Tibial artery (tissue), 4 donors: ENCODE measurements around the gene AZU1.
"Not testable (repeated sequence)": the region's sequence is repeated elsewhere in the genome, so short reads cannot be mapped to it uniquely, and the experiment has no call there.

Experiments used
- DNase-seq, 2 donors: peaks; one replicate each; pipeline ENCODE4 v3.0.0-alpha.2; 2019
- H3K27ac ChIP-seq, 2 donors: fragments of 200-600 bp; sonication (generic) in 1 of 2; 1 replicate in 1 of 2; 2 replicates in 1 of 2; pipeline ENCODE4 v1.5.1; 2018 to 2019; ENCODE audit warnings: mild to moderate bottlenecking in 1 of 2
- H3K27me3 ChIP-seq, 2 donors: fragments of 200-600 bp; sonication (generic) in 1 of 2; one replicate each; pipeline versions ENCODE4 v1.5.1 to v1.6.0; 2016 to 2019
- H3K36me3 ChIP-seq, 3 donors: fragments of 200-600 bp; sonication (generic) in 2 of 3; one replicate each; pipeline ENCODE4 v1.5.1; 2016 to 2019; ENCODE audit warnings: mild to moderate bottlenecking in 2 of 3
- H3K4me1 ChIP-seq, 4 donors: fragments of 200-600 bp; sonication (generic) in 2 of 4; 1 replicate in 3 of 4; 2 replicates in 1 of 4; pipeline ENCODE4 v1.5.1; 2016 to 2019
- H3K4me3 ChIP-seq, 2 donors: fragments of 200-600 bp; sonication (generic) in 1 of 2; 1 replicate in 1 of 2; 2 replicates in 1 of 2; pipeline ENCODE4 v1.5.1; 2018 to 2019; ENCODE audit warnings: mild to moderate bottlenecking in 2 of 2
- H3K9me3 ChIP-seq, 3 donors: fragments of 200-600 bp; sonication (generic) in 1 of 3; one replicate each; pipeline ENCODE4 v1.5.1; 2016 to 2019
- intact Hi-C: fragments of 100-400 bp; cut with DNase I; formaldehyde crosslinking; loops from one replicate; pipeline ENCODE4 v1.15.0; 2023; ENCODE audit warnings: low total_unique reads
- TF ChIP-seq, protein P1 (sequence below), 2 experiments: fragments of 200-600 bp in 1 of 2; fragments of 450-650 bp in 1 of 2; IDR thresholded peaks; one replicate each; pipeline ENCODE4 v1.5.1; 2017 to 2019; ENCODE audit warnings: antibody characterized with exemption in 2 of 2, mild to moderate bottlenecking in 1 of 2, moderate library complexity in 1 of 2

Gene AZU1

DNA sequence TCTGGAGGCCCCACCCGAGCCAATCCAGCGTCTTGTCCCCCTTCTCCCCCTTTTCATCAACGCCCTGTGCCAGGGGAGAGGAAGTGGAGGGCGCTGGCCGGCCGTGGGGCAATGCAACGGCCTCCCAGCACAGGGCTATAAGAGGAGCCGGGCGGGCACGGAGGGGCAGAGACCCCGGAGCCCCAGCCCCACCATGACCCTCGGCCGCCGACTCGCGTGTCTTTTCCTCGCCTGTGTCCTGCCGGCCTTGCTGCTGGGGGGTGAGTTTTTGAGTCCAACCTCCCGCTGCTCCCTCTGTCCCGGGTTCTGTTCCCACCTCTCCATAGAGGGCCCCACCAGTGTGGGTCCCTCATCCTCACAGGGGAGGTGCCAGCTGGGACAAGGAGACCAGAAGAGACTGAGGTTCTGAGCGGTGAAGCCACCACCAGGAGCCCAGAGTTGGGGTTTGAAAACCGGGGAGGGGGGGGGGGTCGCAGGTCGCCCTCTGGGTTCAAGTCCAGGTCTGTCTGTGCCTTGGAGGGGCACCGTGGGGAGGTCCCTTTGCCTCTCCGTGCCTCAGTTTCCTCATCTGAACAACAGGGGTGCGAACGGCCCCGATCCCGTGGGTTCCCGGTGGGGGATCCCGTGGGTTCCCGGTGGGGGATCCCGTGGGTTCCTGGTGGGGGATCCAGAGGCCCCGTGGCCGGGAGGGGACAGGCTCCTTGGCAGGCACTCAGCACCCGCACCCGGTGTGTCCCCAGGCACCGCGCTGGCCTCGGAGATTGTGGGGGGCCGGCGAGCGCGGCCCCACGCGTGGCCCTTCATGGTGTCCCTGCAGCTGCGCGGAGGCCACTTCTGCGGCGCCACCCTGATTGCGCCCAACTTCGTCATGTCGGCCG is 24.7 kb downstream of the AZU1 start, which contains the start of gene ELANE:
Gene ELANE, plus strand, starts transcription at position 168 of the 878 bp plus-strand sequence. Its CDS starts 26 bp downstream, at position 194.
- H3K27me3 ChIP-seq, result peaks cover 0 to 63% of the 10 kb centered on the region in 2 donors
- H3K4me1 ChIP-seq, result peaks cover 0 to 25% (median 14%) of the 10 kb centered on the region in 4 donors
- no peak for DNase-seq
- no peaks in the 10 kb centered on the region for H3K9me3 ChIP-seq
- H3K27ac ChIP-seq, result peak within 1 kb of the TSS; percentile 66
- TF ChIP-seq, protein P1, sequence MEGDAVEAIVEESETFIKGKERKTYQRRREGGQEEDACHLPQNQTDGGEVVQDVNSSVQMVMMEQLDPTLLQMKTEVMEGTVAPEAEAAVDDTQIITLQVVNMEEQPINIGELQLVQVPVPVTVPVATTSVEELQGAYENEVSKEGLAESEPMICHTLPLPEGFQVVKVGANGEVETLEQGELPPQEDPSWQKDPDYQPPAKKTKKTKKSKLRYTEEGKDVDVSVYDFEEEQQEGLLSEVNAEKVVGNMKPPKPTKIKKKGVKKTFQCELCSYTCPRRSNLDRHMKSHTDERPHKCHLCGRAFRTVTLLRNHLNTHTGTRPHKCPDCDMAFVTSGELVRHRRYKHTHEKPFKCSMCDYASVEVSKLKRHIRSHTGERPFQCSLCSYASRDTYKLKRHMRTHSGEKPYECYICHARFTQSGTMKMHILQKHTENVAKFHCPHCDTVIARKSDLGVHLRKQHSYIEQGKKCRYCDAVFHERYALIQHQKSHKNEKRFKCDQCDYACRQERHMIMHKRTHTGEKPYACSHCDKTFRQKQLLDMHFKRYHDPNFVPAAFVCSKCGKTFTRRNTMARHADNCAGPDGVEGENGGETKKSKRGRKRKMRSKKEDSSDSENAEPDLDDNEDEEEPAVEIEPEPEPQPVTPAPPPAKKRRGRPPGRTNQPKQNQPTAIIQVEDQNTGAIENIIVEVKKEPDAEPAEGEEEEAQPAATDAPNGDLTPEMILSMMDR (IDR thresholded peaks at IDR 0.05), result no peak
- H3K4me3 ChIP-seq, result no peak within 1 kb of the TSS
- intact Hi-C loops, result loop anchor here (10.0 kb wide), 1 partner anchor 132 kb away; the partner anchor contains the start of gene WDR18
- no peaks in the 10 kb centered on the region for H3K36me3 ChIP-seq

DNA sequence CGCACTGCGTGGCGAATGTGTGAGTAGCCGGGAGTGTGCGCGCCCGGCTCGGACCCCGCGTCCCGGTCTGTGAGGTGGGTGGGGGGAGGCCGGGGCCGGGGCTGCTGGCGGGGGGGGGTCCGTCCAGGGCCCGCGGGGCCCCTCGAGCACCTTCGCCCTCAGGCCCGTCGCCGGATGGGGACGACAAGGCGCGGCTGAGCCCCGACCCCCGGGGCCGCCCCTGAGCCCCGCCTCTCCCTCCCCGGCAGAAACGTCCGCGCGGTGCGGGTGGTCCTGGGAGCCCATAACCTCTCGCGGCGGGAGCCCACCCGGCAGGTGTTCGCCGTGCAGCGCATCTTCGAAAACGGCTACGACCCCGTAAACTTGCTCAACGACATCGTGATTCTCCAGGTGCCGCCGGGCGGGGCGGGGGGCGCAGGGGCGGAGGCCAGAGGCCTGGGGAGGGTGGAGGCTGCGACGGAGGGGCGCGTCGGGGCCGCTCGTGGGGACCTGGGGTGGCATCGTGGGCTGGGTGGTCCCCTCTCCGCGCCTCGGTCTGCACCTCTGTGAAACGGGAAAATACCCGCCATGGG is 25.5 kb downstream of the AZU1 start:
- TF ChIP-seq, protein P1 (IDR thresholded peaks at IDR 0.05), result no peak
- Histone ChIP-seq H3K9me3 (no peaks in the 10 kb centered on the region), H3K27me3 (peaks cover 0 to 57% of the 10 kb centered on the region in 2 donors), H3K27ac (no peak overlapping the region), H3K4me3 (no peak overlapping the region), H3K36me3 (no peaks in the 10 kb centered on the region), H3K4me1 (peaks cover 0 to 19% (median 11%) of the 10 kb centered on the region in 4 donors)
- intact Hi-C loops, result loop anchor here (10.0 kb wide), 1 partner anchor 132 kb away; the partner anchor contains the start of gene WDR18
- DNase-seq, result no peak

- H3K9me3 ChIP-seq, DNase-seq, H3K4me3 ChIP-seq, H3K36me3 ChIP-seq, H3K27ac ChIP-seq: not testable (repeated sequence)
- Histone ChIP-seq H3K4me1 (peaks cover 0 to 19% (median 11%) of the 10 kb centered on the region in 4 donors), H3K27me3 (peaks cover 0 to 57% of the 10 kb centered on the region in 2 donors)
- intact Hi-C loops, result loop anchor here (10.0 kb wide), 1 partner anchor 131 kb away; the partner anchor contains the start of gene WDR18
These were observed 26.1 kb downstream of the AZU1 start for GRCh38 chr19:853614-854220.

DNA sequence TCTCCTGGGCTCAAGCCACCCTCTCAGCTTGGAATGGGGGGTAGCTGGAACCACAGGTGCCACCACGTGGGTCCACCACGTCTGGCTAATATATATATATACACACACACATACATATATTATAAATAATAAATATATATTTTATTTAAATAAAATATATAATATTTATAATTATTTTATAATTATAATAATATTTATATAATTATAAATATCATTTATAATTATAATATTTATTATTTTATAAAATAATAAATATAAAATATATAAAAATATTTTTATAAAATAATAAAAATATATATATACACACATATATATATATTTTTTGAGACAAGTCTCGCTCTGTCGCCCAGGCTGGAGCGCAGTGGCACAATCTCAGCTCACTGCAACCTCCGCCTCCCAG is 26.9 kb downstream of the AZU1 start:
- TF ChIP-seq, protein P1 (IDR thresholded peaks at IDR 0.05), result no peak
- no peaks in the 10 kb centered on the region for H3K9me3 ChIP-seq
- no peak for DNase-seq
- H3K36me3 ChIP-seq, result no peaks in the 10 kb centered on the region
- H3K4me3 ChIP-seq, result no peak overlapping the region
- peaks cover 0 to 65% of the 10 kb centered on the region in 2 donors for H3K27me3 ChIP-seq
- H3K27ac ChIP-seq, result no peak overlapping the region
- intact Hi-C loops, result loop anchor here (10.0 kb wide), 1 partner anchor 130 kb away; the partner anchor contains the start of gene WDR18
- peaks cover 0 to 19% (median 11%) of the 10 kb centered on the region in 4 donors for H3K4me1 ChIP-seq

DNA sequence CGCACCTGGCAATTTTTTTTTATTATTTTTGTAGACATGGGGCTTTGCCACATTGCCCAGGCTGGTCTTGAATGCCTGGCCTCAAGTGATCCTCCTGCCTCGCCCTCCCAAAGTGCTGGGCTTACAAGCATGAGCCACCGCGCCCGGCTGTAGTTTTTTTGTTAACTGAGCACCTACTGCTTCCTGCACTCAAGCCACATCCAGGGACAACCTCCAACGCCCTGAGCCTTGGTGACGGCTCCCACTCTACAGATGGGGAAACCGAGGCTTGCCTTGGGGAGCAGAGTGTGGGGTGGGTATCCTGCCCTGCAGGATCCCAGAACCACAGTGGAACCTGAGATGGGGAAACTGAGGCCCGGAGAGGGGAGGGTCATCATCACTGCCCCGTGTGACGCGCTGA is 27.5 kb downstream of the AZU1 start:
- Histone ChIP-seq H3K4me1 (peaks cover 0 to 19% (median 11%) of the 10 kb centered on the region in 4 donors), H3K36me3 (no peaks in the 10 kb centered on the region), H3K9me3 (no peaks in the 10 kb centered on the region), H3K27ac (no peak overlapping the region), H3K27me3 (peaks cover 0 to 70% of the 10 kb centered on the region in 2 donors), H3K4me3 (no peak overlapping the region)
- intact Hi-C loops, result loop anchor here (5.0 to 10.0 kb wide), 2 partner anchors 62 to 130 kb away; partner anchors contain the start of genes KISS1R and WDR18
- TF ChIP-seq, protein P1 (IDR thresholded peaks at IDR 0.05), result no peak
- no peak for DNase-seq
